GM19238 (cell line): ENCODE data around the gene RPS19BP1.

Experiments used
- DNase-seq: peaks from one replicate; pipeline ENCODE4 v3.0.0; 2011; ENCODE audit warnings: low spot score; ENCODE audit not compliant: insufficient read length

Gene RPS19BP1

DNA sequence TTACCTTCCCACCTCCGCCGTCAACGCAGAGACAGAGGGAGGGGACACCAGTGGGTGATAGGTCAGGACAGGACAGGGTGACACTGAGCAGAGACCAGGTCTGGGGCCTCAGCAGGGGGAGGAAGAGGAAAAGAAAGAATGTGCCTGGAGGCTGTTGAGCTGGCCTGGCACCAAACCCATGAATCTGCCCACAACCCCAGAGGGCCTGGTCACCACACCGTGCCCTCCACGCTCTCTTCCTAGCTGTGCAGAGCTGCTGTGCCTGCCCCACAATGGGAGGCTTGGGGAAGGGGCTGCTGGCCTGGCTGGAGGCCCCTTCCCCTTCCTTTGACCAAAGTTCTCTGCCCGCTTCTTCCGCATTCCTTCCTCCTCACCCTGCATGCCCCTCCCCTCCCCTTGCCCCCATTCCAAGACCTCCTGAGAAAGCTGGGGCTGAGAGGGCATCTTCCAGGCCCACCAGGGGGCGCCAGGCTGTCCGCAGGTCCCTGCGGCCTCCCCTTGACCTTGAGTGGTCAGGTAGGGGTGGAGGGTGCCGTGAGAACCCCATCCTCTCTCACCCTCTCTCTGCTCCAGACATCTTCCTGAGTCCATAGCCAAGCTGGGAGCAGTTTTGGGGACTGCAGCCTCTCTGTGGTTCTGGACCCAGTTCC lies 27.0 kb upstream of the RPS19BP1 start:
- DNase-seq, result no peak

DNA sequence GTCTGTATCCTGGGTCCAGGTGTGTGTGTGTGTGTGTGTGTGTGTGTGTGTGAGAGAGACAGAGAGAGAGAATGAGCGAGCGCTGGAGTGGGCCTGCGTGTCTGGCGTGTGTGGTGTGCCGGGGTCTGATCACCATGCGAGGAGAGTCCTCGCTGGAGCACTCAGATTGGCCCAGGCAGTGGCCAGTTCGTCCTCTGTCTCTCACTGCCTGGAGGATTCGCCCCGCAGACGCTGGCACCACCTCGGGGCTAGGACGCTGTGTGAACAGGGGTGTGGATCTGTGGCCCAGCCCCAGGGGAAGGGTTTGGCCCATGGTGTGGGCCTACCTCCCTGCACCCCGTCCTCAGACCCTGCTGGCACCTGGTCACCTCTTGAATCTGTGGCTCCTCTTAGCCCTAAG lies 26.4 kb upstream of the RPS19BP1 start:
- DNase-seq, result no peak

DNA sequence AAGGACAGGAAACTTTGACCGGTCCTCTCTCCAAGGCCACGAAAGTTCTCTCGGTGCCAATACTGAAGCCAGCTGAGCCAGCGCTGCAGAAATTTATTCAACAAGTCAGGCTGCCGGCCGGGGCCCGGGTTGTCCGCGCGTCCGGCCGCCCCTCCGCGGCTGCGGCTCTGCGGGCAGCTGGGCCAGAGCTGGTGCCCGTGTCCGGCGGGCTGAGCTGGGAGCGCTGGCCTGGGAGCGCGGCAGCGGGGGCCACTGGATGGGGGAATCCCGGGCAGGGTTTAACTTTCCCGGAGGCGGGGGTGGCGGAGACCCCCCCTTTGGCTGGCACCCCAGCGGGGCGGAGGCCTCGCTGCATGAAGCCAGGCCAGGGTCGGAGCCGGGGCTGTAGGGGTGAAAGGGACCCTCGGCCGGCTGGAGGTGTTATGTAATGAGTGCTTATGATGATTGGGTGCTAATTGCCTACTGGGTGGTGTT lies 25.7 kb upstream of the RPS19BP1 start:
- no peak for DNase-seq

DNA sequence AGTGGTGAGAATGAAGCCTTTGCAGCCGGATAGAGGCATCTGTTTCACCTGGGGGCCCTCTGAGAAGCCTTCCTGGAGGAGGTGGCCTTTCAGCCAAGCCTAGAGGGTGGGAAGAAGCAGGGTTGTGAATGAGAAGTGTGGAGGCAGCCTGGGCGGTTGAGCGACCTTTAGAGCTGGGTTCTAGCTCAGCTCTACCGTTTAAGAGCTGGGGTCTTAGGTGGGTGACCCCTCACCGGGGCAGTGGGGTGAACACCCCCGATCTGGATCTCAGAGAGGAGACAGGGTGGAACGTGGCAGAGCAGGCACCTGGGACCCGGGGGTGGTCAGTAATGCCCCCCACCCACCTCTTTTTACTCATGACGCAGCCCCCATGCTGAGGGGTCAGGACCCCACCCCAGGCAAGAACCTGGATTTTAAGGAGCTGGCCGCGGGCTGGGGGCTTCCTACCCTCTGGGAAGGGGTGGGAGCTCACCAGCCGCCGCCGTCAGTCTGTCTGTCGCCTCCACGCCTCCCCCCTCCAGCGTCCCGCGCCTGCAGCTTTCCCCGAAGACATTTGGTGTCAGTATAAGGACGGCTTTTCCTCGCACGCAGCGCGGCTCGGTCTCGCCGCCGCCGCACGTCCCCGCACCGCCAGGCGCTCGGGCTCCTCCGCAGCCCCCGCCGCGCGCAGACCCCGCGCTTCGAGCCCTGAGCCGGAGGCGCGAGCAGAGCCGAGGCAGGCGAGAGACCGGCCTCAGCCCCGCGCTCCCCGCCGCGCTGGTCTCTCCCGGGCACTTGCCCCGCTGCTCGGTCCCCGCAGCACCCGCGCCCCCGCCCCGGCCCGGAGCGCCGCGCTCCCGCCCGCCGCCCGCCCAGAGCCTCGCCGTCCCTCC lies 24.7 kb upstream of the RPS19BP1 start:
- no peak for DNase-seq

DNA sequence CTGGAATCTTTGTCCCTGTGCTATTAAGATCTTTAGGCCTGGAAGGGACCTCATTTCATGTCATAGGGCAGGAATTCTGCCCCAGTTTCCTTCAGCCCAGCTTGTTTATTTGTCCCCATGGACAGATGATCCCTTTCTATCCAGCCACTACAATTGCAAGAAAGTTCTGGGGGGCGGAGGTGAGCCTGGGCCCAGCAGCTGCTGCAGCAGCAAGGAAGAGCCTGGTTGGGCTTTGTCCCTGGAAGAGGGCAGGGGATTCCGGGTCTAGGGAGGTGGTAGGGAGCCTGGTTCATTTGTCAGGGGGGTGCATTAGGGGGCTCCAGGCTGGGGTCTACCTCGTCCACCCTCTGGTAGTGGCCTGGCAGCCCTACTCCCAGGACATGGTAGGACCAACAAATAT lies 21.6 kb upstream of the RPS19BP1 start:
- DNase-seq, result no peak

DNA sequence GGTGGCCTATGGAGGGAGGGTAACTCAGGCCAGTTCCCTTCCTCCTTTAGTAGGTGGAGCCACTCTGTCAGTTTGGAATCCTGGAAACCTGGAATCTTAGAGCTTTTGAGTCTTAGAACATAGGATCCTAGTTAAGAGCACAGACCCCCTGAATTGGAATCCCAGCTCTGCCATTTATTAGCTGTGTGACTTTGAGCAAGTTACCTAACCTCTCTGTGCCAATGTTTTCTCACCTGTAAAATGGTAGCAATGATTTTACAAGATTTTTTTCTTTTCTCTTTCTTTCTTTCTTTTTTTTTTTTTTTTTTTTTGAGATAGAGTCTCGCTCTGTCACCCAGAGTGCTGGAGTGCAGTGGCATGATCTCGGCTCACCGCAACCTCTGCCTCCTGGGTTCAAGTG lies 20.9 kb upstream of the RPS19BP1 start:
- no peak for DNase-seq

DNA sequence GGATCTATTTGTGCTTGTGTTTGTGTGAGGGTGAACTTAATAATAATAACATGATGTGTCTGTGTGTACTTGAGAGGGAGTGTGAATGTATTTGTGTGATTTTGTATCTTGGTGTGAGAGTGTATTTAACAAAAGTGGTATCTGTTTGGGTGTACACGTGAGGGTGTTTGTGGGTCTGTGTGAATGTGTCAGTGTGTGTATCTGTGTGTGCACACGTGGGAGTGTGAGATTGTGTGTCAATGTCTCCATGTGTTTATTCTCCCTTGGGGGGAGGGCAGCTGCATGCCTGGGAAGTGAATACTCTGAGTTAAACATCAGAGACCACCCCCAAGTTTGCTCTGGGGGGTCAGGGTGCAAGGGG lies 15.0 kb upstream of the RPS19BP1 start:
- no peak for DNase-seq

DNA sequence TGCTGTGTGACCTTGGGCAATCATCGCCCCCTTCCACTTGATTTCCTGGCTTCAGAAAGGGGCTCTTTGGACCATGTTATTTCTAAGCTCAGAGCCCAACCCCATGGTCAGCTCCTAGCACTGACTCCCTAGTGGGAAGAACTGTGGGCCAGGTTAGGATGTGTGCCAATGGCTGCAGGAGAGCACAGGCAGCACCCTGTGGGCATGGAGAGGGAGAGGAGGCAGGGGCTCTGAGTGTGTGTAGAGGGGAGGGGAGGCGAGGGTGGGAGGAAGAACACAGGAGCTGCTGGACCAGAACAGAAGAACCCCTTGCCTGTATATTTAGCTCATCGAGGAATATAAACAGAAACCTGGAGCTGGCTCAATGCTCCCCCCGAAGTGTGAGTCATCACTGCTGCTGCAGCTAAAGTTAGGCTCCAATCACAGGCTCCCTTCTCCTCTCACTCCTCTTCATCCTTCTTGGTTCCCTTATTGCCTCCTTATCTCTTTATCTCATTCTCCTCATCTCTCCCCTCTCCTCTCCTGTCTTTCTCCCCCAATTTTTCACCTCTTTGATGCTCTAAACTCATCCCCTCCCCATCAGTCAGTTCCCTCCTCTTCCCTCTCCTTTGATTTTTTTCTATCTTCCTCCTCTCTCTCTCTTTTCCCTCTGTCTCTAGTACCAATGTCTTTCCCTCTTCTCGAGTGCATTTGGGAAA lies 14.5 kb upstream of the RPS19BP1 start:
- DNase-seq, result no peak

DNA sequence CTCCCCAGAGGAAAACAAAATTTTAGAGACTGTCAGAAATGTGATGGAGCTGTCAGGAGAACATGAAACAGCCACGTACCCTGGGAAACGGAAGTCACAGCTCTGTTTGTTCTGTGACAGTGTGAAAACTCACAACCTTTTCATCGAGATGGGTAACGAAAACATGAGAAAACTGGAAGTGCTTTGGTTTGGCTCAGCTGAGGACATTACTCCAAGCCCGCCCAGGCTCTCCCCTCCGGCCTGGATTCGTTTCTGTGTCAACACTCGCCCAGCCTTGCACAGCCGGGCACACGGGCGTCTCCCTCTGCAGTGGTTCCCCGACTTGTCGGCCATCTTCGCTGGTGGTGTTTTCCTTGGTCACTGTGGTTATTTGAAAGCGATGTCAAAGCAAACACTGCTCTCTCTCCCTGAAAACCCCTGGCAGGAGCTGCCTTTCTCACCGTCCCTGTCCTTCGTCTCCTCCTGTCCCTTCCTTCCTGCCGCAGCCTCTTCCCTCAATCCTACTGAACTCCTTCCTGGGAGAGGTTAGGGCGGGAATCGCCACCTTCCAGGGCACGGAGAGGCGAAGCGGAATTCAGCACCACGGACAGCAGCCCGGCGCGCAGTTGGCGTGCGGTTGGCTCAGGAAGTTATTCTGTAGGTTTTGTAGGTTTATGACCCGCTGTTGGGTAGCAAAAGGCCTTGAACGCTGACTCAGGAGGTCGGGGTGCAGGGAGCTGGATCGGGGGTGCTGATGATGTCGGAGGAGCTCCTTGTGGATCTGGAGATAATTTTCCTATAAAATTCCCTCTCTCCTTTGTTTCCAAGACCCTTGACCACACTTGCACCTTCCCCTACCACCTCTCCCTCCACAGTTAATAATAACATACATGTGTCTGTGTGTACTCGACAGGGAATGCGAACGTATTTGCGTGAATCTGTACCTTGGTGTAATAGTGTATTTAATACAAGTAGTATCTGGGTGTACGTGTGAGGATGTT lies 13.1 kb upstream of the RPS19BP1 start:
- no peak for DNase-seq

DNA sequence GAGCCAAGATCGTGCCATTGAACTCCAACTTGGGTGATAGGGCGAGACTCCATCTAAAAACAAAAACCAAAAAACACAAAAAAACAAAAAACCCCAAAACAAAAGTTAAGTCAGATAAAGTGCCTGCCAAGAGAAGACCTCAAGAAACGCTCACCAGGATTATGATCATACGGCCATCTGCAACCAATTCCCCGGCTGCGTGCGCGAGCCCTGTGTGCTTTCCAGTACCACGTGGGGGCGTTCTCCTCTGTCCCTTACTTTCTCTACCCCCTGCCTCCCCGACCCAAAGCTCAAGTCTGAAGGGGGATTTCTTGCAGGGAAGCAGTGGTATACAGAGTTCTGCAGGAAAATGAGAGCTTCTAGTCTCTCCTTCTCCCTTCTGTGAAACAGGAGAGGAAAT lies 10.5 kb upstream of the RPS19BP1 start:
- no peak for DNase-seq

DNA sequence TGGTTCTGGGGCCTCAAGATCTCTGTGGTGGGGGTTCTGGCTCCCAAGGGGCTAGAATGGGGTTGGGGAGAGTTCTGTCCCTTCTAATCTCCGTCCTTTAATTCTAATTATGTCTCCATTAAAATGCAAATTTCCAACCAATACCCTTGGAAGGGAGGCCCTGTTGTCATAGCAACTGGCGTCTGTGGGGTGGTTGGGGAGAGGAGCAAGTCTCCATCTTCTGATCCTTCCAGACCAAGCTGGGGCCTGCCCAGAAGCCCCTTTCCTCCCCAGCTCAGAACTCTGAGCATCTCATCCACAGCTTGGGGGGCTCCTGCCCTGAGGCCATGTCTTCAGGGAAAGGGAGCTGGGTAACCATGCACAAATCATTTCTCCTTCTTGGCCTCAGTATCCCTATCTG lies 5.4 kb upstream of the RPS19BP1 start:
- DNase-seq, result no peak

DNA sequence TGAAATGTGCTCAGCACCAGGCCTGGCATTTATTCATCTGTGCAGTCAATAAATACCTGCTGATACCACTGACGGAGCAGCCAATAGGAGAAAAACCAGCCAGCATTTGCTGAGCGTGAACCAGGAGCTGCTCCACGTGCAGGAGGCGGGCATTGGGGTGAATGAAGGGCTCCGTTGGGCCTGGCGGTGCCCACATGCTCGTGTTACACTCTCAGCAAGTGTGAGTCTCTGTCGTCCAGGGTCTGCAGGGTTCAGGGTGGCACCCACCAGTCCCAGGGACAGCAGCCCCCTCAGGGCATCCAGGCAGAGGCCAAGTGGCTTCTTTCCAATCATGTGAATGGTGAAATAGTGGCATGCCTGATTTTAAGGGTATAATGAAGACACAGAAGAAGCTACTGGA lies 4.2 kb upstream of the RPS19BP1 start:
- DNase-seq, result no peak

DNA sequence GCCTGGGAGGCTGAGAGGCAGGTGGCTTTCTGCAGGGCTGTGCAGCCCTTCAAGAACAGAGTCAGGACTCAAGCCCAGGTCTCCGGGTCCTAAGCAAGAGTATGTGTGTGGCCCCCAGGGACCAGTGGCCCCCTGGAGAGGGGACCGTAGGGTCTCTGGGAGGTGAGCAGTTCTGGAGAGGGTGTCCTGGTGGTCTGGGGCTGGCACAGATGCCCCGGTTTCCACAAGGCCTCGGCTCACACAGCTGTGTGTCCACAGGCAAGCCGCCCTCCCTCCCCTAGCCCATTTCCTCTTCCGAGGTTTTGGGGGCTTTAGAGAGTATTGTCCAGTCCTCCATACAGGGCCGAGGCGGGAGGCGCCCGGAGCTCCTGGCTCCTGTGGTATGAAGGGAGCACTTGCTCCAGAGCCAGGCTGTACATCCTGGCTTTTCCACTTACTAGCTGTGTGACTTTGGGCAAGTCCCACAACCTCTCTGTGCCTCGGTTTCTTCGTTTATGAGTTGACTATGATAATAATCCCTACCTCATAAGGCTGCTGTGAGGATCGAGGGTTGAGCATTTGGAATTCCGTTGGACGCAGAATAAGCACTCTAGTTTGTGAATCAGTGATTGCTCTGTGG lies 3.4 kb upstream of the RPS19BP1 start:
- DNase-seq, result no peak

DNA sequence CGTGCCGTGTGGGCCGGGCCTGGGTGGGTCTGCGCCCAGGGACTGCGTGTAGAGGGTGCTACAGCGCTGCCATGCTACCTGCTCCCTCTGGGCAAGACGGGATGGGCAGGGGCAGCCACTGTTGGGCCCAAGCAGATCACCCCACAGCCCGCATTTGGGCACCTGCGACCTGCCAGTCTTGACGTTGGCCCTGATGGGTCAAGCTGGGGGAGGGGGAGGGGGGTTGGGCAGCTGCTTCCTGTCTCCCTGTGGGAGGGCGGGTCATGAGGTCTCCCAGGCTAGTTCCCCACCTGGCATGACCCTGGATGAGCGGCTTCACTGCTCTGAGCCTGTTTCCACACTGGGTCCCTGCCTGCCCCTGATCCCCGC lies 2.8 kb upstream of the RPS19BP1 start:
- DNase-seq, result no peak

DNA sequence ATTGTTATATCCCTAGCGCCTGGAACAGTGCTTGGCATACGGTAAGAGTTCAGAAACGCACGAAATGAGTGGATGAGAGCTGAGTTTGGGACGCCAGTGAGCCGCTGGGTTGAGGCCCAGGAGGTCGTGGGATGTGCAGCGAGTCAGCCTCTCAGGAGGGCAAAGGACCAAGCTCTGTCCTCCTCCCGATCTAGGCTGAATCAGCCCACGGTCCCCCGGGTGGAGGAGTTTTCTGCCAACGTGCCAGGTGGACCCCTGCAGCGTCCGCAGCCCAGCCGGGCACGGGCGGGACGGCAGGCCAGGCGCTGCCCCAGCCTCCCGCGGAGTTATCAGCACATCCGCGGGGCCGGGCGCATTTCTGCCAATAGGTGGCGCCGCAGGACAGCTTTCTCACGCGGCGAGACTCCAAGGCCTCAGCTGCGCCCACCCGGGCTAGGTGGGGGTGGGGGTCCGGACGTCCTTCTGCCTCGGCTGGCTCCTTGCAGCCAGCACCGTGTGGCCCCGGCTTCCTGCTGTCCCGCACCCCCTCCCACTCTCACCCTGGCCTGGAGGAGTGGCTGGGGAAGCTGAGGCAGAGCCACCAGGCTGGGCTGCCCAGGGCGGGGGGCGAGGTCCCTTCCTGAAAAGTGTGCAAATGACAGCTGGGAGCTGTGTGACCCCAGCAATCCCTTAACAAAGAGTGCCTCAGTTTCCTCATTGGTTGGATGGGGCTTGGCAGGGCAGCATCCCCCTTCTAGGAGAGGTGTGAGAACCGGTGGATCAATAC lies 2.2 kb upstream of the RPS19BP1 start:
- DNase-seq, result peak; percentile 68

DNA sequence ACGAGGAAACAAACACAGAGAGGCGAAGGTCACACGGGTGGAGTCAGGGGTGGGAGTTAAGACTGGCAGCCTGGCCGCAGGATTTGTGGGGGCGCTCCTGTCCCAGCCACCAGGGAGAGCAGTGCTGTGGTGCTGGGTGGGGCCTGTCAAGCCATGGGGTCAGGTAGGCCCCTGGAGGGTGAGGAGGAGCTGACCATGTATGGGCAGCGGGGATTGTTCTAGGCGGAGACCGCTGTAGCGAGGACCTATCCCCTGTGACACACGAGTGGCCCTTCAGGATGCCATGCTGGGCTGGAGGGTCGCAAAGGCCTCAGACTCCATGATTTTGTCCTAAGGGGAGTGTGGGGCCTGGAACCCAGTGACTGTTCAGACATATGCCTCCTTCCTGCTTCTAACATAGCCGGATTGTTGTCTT lies 1.6 kb upstream of the RPS19BP1 start:
- no peak for DNase-seq

DNA sequence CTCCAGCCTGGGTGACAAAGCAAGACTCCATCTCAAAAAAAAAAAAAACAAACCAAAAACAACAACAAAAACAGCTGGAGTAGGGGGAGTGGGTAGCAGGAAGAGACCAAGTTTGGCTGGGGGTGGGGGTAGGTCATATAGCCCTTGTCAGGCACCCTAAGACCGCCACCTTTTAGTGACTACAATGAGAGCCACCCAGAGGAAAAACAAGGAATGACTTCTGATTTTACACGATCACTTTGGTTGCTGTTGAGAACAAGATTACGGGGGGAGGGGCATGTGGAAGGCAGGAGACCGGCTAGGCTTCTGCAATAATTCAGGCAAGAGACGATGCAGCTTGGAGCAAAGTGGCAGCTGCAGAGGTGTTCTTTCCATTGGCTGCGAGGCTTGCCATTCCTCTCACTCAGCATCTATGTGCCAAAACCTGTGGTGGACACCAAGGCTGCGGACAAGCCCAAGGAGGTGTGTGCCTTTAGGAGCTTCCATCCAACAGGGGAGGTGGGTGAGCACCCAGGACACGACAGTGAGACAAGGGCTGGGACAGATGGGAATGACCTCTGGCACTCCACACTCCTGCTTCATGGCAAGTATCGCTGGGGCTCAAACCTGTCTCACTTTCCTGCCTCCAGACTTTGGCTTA lies 1.7 kb downstream of the RPS19BP1 start:
- no peak for DNase-seq

DNA sequence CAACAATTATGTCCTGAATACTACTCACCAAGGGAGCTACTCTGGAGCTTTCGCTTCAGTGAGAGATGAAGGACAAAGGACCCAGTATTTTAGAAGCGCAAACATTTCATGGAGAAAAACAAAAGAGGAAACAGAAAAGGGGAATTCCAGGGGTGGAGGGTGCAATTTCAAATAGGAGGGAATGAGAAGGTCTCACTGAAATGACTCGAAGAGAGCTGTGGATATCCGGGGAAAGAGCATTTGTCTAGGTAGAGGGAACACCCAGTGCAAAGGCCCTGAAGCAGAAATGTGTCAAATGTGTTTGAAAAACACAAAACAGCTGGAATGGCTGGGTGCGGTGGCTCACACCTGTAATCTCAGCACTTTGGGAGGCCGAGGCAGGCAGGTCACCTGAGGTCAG lies 2.4 kb downstream of the RPS19BP1 start:
- no peak for DNase-seq

DNA sequence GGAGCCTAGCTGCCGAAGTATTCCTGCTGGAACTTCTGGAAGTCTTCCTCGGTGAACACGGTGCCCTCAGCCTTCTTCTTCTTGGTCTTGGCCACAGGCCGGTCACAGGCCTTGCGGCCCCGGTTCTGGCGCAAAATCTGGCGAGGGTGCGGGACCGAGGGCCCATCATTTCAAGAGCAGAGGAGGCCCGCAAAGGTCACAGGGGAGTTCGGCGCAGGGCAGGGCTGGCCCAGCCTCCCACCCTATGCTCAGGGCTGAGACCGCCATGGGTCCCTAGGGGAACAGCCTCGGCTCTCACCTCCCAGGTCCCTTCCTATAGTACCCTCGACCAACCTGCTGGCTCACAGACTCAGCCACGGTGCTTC lies 3.1 kb downstream of the RPS19BP1 start:
- DNase-seq, result no peak
